ENCODE data around the gene TUBA4A.
A peak's percentile ranks its signal among the peaks of the same experiment; 100 is the strongest.
"Not testable (repeated sequence)": the region's sequence is repeated elsewhere in the genome, so short reads cannot be mapped to it uniquely, and the experiment has no call there.

TUBA4A gene

DNA sequence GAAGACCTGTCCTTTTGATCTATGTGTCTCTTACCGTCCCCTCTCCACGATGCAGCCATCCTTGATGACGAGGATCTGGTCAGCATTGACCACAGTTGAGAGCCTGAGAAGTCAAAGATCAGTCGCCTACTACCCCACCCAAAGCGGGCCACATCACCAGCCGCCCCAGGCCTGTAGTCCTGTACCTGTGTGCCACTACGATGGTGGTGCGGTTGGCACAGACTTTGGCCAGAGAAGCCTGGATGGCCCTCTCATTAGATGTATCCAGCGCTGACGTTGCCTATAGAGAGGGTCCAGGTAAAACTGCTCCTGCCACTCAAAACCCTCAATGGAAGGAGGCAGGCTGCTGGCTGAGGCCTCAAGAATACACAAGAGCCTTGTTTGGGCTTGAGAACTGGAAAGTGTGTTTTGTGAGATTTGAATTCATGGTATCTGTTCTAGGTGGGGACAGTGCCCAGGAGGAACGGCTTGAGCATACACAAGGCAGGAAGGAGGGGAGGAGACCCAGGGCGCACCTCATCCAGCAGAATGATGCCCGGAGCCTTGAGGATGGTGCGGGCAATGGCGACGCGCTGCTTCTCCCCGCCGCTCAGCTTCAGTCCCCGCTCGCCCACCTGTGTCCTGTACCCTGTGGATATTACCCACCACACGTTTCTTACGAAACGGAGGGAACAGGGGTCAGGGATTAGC is 43.4 kb downstream of the TUBA4A start:
- no peak for DNase-seq (ENCODE audit: low spot score)

DNA sequence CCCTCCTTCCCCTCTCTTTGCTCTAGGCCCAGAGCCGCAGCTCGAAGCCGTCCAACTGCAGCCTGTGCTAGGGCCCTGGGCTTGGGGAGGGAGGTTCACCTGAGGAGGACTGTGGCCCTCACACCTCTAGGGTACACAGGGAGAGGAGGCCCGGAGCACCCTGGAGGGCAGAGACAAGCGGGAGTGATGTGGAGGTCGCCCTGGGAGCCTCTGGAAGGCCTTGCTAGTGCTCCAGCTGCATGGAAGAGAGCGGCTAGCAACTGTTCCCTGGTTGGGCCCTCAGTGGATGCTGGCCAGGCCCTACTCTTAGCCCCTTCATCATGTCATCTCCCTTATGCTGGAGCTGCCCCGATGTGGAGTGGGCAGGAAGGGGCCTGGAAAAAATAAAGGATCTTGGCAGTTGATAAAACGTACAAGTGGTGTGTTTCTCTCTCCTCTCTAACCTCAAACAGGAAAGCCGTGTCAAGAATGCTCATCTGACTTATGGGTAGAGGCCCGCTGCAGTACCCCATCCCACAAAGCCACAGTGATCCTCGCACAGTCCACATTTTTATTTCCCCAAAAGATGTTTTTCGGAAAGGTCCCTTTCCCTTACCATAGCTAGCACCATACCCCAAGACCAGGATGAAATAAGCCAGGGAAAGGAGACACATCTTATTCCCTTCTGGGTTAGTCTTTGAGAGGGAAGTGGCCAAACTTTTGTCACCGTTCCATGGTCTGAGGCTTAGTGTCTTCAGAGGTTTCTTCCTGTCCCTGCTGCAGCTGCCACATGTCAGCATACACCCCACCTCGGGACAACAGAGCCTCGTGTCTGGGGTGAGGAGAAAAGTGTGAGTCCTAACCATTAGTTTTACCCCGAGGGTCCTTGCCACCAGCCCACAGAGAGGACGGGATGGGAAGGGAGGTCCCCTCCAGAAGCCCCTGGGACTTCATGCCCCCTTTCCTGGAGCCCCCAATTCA is 44.2 kb downstream of the TUBA4A start:
- DNase-seq (ENCODE audit: low spot score) = no peak

DNA sequence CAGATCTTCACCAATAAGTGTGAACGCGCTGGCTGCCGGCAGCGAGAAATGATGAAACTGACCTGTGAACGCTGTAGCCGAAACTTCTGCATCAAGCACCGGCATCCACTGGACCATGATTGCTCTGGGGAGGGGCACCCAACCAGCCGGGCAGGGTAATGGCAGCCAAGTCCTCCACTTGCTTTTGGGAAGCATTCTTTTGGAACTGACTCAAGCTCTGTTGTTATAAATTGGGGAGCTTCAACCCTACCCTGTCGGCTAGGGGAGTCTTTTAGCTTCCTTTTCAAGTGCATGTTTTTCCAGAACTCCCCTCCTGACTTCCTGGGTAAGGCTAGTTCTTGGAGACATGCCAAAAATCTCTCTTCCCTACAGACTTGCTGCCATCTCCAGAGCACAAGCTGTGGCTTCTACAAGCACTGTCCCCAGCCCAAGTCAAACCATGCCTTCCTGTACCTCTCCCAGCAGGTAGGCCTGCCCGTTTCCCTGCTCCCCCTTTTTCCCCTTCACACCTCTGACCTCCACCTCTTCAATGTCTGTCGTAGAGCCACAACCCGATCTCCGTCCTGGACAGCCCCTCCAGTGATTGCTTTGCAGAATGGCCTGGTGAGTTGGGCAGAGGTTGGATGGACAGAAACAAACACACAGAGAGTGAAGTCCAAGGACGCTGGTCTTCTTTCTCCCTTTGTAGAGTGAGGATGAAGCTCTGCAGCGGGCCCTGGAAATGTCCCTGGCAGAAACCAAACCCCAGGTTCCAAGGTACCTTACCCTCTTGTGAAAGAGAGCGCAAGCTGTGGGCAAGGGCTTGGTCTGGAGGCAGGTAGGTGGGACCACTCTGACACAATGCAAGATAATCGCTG is 45.6 kb downstream of the TUBA4A start:
- no peak for DNase-seq (ENCODE audit: low spot score)

- no peak for DNase-seq (ENCODE audit: low spot score)
These were observed 46.4 kb downstream of the TUBA4A start for GRCh38 chr2:219207134-219207883.

GRCh38 chr2:219206328-219207133 is 47.2 kb downstream of the TUBA4A start, which contains the start of gene ZFAND2B:
Gene ZFAND2B (plus strand): TSS chr2:219206782. CDS start chr2:219206988, 206 bp downstream.
- peak; percentile 94 for DNase-seq (ENCODE audit: low spot score)

GRCh38 chr2:219205981-219206327 is 47.8 kb downstream of the TUBA4A start:
- DNase-seq (ENCODE audit: low spot score) = no peak

GRCh38 chr2:219205165-219205538 is 48.6 kb downstream of the TUBA4A start:
- no peak for DNase-seq (ENCODE audit: low spot score)

DNA sequence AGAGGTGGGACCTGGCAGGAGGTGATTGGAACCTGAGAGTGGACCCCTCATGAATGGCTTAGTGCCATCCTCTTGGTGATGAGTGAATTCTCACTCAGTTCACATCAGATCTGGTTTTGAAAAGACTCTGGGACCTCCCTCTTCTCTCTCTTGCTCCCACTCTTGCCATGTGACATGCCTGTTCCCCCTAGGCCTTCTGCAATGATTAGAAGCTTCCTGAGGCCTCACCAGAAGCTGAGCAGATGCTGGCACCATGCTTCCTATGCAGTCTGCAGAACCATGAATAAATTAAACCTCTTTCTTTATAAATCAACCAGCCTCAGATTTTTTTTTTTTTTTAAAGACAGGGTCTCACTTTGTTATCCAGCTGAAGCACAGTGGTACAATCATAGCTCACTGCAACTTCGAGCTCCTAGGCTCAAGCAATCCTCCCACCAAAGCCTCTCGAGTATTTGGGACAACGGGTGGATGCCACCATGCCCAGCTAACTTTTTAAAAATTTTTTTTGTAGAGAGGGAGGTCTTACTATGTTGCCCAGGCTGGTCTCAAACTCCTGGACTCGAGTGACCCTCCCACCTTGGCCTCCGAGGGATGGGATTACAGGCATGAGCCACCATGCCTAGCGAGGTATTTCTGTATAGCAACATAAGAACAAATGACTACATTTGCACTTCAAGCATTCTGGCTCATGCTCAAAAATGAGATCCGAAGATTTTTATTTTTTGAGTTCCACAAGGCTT is 49.1 kb downstream of the TUBA4A start:
- no peak for DNase-seq (ENCODE audit: low spot score)

- not testable (repeated sequence) for DNase-seq (ENCODE audit: low spot score)
These were observed 52.4 kb downstream of the TUBA4A start for GRCh38 chr2:219201331-219201730.

DNA sequence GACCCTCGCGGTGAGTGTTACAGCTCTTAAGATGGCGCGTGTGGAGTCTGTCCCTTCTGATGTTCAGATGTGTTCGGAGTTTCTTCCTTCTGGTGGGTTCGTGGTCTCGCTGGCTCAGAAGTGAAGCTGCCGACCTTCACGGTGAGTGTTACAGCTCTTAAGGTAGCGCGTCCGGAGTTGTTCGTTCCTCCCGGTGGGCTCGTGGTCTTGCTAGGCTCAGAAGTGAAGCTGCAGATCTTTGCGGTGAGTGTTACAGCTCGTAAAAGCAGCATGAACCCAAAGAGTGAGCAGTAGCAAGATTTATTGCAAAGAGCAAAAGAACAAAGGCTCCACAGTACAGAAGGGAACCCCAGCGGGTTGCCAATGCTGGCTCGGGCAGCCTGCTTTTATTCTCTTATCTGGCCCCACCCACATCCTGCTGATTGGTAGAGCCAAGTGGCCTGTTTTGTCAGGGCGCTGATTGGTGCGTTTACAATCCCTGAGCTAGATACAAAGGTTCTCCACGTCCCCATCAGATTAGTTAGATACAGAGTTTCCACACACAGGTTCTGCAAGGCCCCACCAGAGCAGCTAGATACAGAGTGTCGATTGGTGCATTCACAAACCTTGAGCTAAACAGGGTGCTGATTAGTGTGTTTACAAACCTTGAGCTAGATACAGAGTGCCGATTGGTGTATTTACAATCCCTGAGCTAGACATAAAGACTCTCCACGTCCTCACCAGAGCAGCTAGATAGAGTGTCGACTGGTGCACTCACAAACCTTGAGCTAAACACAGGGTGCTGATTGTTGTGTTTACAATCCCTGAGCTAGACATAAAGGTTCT is 53.0 kb downstream of the TUBA4A start:
- not testable (repeated sequence) for DNase-seq (ENCODE audit: low spot score)
